Mononuclear cell (primary cell): ENCODE measurements around the gene OR1L6. TPM values are rescaled to one million over a fixed set of nuclear protein-coding genes. Genes with fewer than 3 reads are reported as not detected.

ENCODE experiments used
- H3K27me3 ChIP-seq: 2 replicates; pipeline ENCODE4 v1.6.0; 2011; ENCODE audit warnings: low read length, control low read depth; ENCODE audit not compliant: insufficient read depth
- H3K4me1 ChIP-seq: 2 replicates; pipeline ENCODE4 v1.5.1; 2011; ENCODE audit warnings: mild to moderate bottlenecking, low read length, control low read depth; ENCODE audit not compliant: insufficient read depth
- H3K4me3 ChIP-seq: 2 replicates; pipeline ENCODE4 v1.5.1; 2011; ENCODE audit warnings: mild to moderate bottlenecking, low read length, moderate library complexity
- H3K9me3 ChIP-seq: 2 replicates; pipeline ENCODE4 v1.5.1; 2011; ENCODE audit warnings: low read depth, mild to moderate bottlenecking, control low read depth, low read length
- total RNA-seq: library from RNA; depleted of rRNA; stranded (reverse); fragments of >200 nt; gene quantifications from one replicate; pipeline ENCODE4 v1.2.3, GENCODE V29; 2012

OR1L6 gene
- total RNA-seq, 1 donor: not detected

- H3K4me1 ChIP-seq: no peaks in the 10 kb centered on the region
- H3K27me3 ChIP-seq: no peaks in the 10 kb centered on the region
- no peaks in the 10 kb centered on the region for H3K9me3 ChIP-seq
- no peak overlapping the region for H3K4me3 ChIP-seq
Observed at GRCh38 chr9:122789256-122790046, 47.3 kb downstream of the OR1L6 start.

- Histone ChIP-seq H3K9me3 (no peaks in the 10 kb centered on the region), H3K27me3 (no peaks in the 10 kb centered on the region), H3K4me3 (no peak overlapping the region), H3K4me1 (no peaks in the 10 kb centered on the region)
Observed at GRCh38 chr9:122791872-122792669, 50.0 kb downstream of the OR1L6 start.

- Histone ChIP-seq H3K4me3 (no peak overlapping the region), H3K27me3 (no peaks in the 10 kb centered on the region), H3K9me3 (no peaks in the 10 kb centered on the region), H3K4me1 (no peaks in the 10 kb centered on the region)
Observed at GRCh38 chr9:122797316-122798063, 55.4 kb downstream of the OR1L6 start.

Other genes with a start within 250 kb of the OR1L6 start
- not detected for gene OR1J2, start 231.5 kb upstream of the OR1L6 start, total RNA-seq
- gene OR1J4, start 223.2 kb upstream of the OR1L6 start, total RNA-seq: not detected
- not detected for gene OR1N1, start 215.0 kb upstream of the OR1L6 start, total RNA-seq
- gene OR1N2, start 189.2 kb upstream of the OR1L6 start, total RNA-seq: not detected
- gene OR1L8, start 158.9 kb upstream of the OR1L6 start, total RNA-seq: 0.10 TPM
- not detected for gene OR1Q1, start 127.6 kb upstream of the OR1L6 start, total RNA-seq
- 0.21 TPM for gene OR1B1, start 84.7 kb upstream of the OR1L6 start, total RNA-seq
- not detected for gene OR1L1, start 80.6 kb upstream of the OR1L6 start, total RNA-seq
- not detected for gene OR1L3, start 67.2 kb upstream of the OR1L6 start, total RNA-seq
- not detected for gene OR1L4, start 18.3 kb upstream of the OR1L6 start, total RNA-seq
- not detected for gene OR5C1, start 46.6 kb downstream of the OR1L6 start, total RNA-seq
- not detected for gene OR1K1, start 57.8 kb downstream of the OR1L6 start, total RNA-seq
- gene PDCL, start 86.3 kb downstream of the OR1L6 start, total RNA-seq: 23.8 TPM
- gene RC3H2, start 163.1 kb downstream of the OR1L6 start, total RNA-seq: 90.0 TPM
- 11.2 TPM for gene ZBTB6, start 171.0 kb downstream of the OR1L6 start, total RNA-seq
- gene ZBTB26, start 189.2 kb downstream of the OR1L6 start, total RNA-seq: 7.5 TPM
- gene RABGAP1, start 198.7 kb downstream of the OR1L6 start, total RNA-seq: 33.8 TPM